NT2/D1 (cell line): ENCODE measurements around the gene SELENOM.

Experiments used
- SUZ12 ChIP-seq: IDR thresholded peaks from 2 replicates; pipeline ENCODE4 v1.6.1; 2011; ENCODE audit not compliant: insufficient read length, insufficient read depth; ENCODE audit errors: extremely low read depth
- YY1 ChIP-seq: IDR thresholded peaks from 2 replicates; pipeline ENCODE4 v1.6.1; 2011; ENCODE audit not compliant: insufficient read length, insufficient read depth
- ZNF274 ChIP-seq: IDR thresholded peaks from 2 replicates; pipeline ENCODE4 v1.6.1; 2011; ENCODE audit warnings: mild to moderate bottlenecking, low read depth, low read length

DNA sequence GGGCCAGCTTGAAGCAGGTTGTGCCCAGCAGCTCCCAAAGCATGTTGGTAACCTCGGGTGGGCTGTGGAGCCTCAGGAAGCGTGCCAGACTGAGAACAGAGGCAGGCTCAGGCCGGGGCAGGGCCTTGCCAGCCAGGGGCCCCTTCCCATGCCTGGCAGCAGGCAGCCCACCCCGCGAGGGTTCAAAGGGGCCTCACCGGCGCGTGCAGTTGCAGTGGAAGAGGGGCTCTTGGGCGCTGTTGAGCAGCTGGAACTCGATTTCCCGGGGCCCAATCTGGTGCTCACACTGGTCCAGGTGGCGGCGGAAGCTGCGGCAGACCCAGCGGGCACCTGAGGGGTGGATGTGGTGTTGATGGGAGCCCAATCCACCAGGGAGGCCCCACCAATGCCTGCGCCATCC lies 29.3 kb upstream of the SELENOM start:
- TF ChIP-seq YY1, result no peak
- TF ChIP-seq ZNF274, result no peak
- TF ChIP-seq SUZ12, result no peak
